ENCODE results near the gene PRSS16. TPM values are rescaled to one million over a fixed set of nuclear protein-coding genes. Genes with fewer than 3 reads are reported as not detected.
A peak's percentile ranks its signal among the peaks of the same experiment; 100 is the strongest.

The PRSS16 gene
- total RNA-seq, 2 experiments from 2014 or later = 1.1 to 1.5 TPM

GRCh38 chr6:27228963-27229477 lies 18.5 kb upstream of the PRSS16 start:
- no peaks in the 10 kb centered on the region for H3K4me1 Mint-ChIP-seq
- POLR2A ChIA-PET = no interaction called here
- peaks cover 4% of the 10 kb centered on the region for H3K9me3 Mint-ChIP-seq
- peaks cover 53% of the 10 kb centered on the region for H3K27me3 Mint-ChIP-seq
- no peak for DNase-seq
- CTCF ChIA-PET = no interaction called here
- no peak overlapping the region for H3K27ac Mint-ChIP-seq
- no peak overlapping the region for H3K4me3 Mint-ChIP-seq
- H3K36me3 Mint-ChIP-seq (ENCODE audit: low read depth) = no peaks in the 10 kb centered on the region

GRCh38 chr6:27230758-27231111 lies 16.8 kb upstream of the PRSS16 start:
- H3K4me3 Mint-ChIP-seq = no peak overlapping the region
- H3K27ac Mint-ChIP-seq = no peak overlapping the region
- DNase-seq = no peak
- ChIA-PET CTCF (no interaction called here), POLR2A (no interaction called here)
- no peaks in the 10 kb centered on the region for H3K36me3 Mint-ChIP-seq (ENCODE audit: low read depth)
- peaks cover 4% of the 10 kb centered on the region for H3K9me3 Mint-ChIP-seq
- peaks cover 6% of the 10 kb centered on the region for H3K4me1 Mint-ChIP-seq
- H3K27me3 Mint-ChIP-seq = peaks cover 52% of the 10 kb centered on the region

- Mint-ChIP-seq H3K27me3 (peaks cover 64% of the 10 kb centered on the region), H3K4me3 (peak overlapping the region; percentile 12), H3K4me1 (peaks cover 31% of the 10 kb centered on the region), H3K9me3 (peaks cover 8% of the 10 kb centered on the region), H3K36me3 (ENCODE audit: low read depth) (peaks cover 5% of the 10 kb centered on the region), H3K27ac (no peak overlapping the region)
- POLR2A ChIA-PET = no interaction called here
- no peak for DNase-seq
- CTCF ChIA-PET = interaction anchor here (0.6 to 1.1 kb wide), 2 partner anchors 57 to 1604 kb away, joined by 3 to 5 read pairs; no protein-coding TSS in a partner anchor
Measured at GRCh38 chr6:27234576-27234975, 12.9 kb upstream of the PRSS16 start.

GRCh38 chr6:27237089-27237803 lies 10.3 kb upstream of the PRSS16 start:
- peak; percentile 28 for DNase-seq
- peaks cover 59% of the 10 kb centered on the region for H3K27me3 Mint-ChIP-seq
- ChIA-PET POLR2A (no interaction called here), CTCF (interaction anchor here (0.6 to 1.9 kb wide), 5 partner anchors 14 to 441 kb away, joined by 3 to 5 read pairs (median 4); no protein-coding TSS in a partner anchor)
- H3K4me3 Mint-ChIP-seq = peak overlapping the region; percentile 58
- peaks cover 7% of the 10 kb centered on the region for H3K9me3 Mint-ChIP-seq
- peaks cover 31% of the 10 kb centered on the region for H3K4me1 Mint-ChIP-seq
- H3K36me3 Mint-ChIP-seq (ENCODE audit: low read depth) = peaks cover 5% of the 10 kb centered on the region
- H3K27ac Mint-ChIP-seq = peak overlapping the region; percentile 63

- CTCF ChIA-PET = interaction anchor here (0.6 to 1.9 kb wide), 3 partner anchors 13 to 1463 kb away, joined by 3 to 5 read pairs (median 3); no protein-coding TSS in a partner anchor
- DNase-seq = no peak
- Mint-ChIP-seq H3K27ac (peak overlapping the region; percentile 42), H3K36me3 (ENCODE audit: low read depth) (peaks cover 5% of the 10 kb centered on the region), H3K4me1 (peaks cover 31% of the 10 kb centered on the region), H3K4me3 (peak overlapping the region; percentile 58), H3K27me3 (peaks cover 65% of the 10 kb centered on the region), H3K9me3 (peaks cover 3% of the 10 kb centered on the region)
- POLR2A ChIA-PET = no interaction called here
Measured at GRCh38 chr6:27238010-27238983, 9.2 kb upstream of the PRSS16 start.

GRCh38 chr6:27239258-27239657 lies 8.2 kb upstream of the PRSS16 start:
- H3K4me1 Mint-ChIP-seq = peaks cover 31% of the 10 kb centered on the region
- H3K36me3 Mint-ChIP-seq (ENCODE audit: low read depth) = peaks cover 5% of the 10 kb centered on the region
- H3K9me3 Mint-ChIP-seq = peaks cover 3% of the 10 kb centered on the region
- H3K27ac Mint-ChIP-seq = no peak overlapping the region
- ChIA-PET POLR2A (no interaction called here), CTCF (interaction anchor here (0.6 to 1.9 kb wide), 2 partner anchors 12 to 1462 kb away, joined by 3 to 5 read pairs; no protein-coding TSS in a partner anchor)
- H3K4me3 Mint-ChIP-seq = no peak overlapping the region
- peaks cover 62% of the 10 kb centered on the region for H3K27me3 Mint-ChIP-seq
- DNase-seq = no peak

- DNase-seq = no peak
- no peak overlapping the region for H3K27ac Mint-ChIP-seq
- H3K36me3 Mint-ChIP-seq (ENCODE audit: low read depth) = peaks cover 5% of the 10 kb centered on the region
- peaks cover 51% of the 10 kb centered on the region for H3K27me3 Mint-ChIP-seq
- ChIA-PET POLR2A (no interaction called here), CTCF (no interaction called here)
- H3K9me3 Mint-ChIP-seq = peaks cover 3% of the 10 kb centered on the region
- H3K4me1 Mint-ChIP-seq = peaks cover 22% of the 10 kb centered on the region
- no peak overlapping the region for H3K4me3 Mint-ChIP-seq
Measured at GRCh38 chr6:27241443-27241842, 6.1 kb upstream of the PRSS16 start.

GRCh38 chr6:27242589-27243265 lies 4.8 kb upstream of the PRSS16 start:
- no peak overlapping the region for H3K4me3 Mint-ChIP-seq
- H3K36me3 Mint-ChIP-seq (ENCODE audit: low read depth) = peaks cover 3% of the 10 kb centered on the region
- peaks cover 39% of the 10 kb centered on the region for H3K27me3 Mint-ChIP-seq
- ChIA-PET CTCF (no interaction called here), POLR2A (no interaction called here)
- H3K9me3 Mint-ChIP-seq = peaks cover 3% of the 10 kb centered on the region
- H3K27ac Mint-ChIP-seq = no peak overlapping the region
- peaks cover 12% of the 10 kb centered on the region for H3K4me1 Mint-ChIP-seq
- DNase-seq = no peak

GRCh38 chr6:27248783-27249182 lies 1.3 kb downstream of the PRSS16 start:
- Mint-ChIP-seq H3K4me1 (peaks cover 17% of the 10 kb centered on the region), H3K27ac (no peak overlapping the region), H3K4me3 (no peak overlapping the region), H3K9me3 (no peaks in the 10 kb centered on the region), H3K27me3 (peaks cover 40% of the 10 kb centered on the region), H3K36me3 (ENCODE audit: low read depth) (no peaks in the 10 kb centered on the region)
- CTCF ChIA-PET = interaction anchor here (0.6 to 0.7 kb wide), 3 partner anchors 71 to 1534 kb away, joined by 3 to 5 read pairs (median 3); no protein-coding TSS in a partner anchor
- POLR2A ChIA-PET = no interaction called here
- DNase-seq = no peak

GRCh38 chr6:27250277-27251111 lies 3.0 kb downstream of the PRSS16 start:
- peaks cover 51% of the 10 kb centered on the region for H3K27me3 Mint-ChIP-seq
- peak overlapping the region; percentile 75 for H3K27ac Mint-ChIP-seq
- no peaks in the 10 kb centered on the region for H3K9me3 Mint-ChIP-seq
- peaks cover 17% of the 10 kb centered on the region for H3K4me1 Mint-ChIP-seq
- DNase-seq = peak; percentile 29
- H3K36me3 Mint-ChIP-seq (ENCODE audit: low read depth) = no peaks in the 10 kb centered on the region
- CTCF ChIA-PET = no interaction called here
- POLR2A ChIA-PET = no interaction called here
- peak overlapping the region; percentile 79 for H3K4me3 Mint-ChIP-seq

GRCh38 chr6:27251112-27251605 lies 3.7 kb downstream of the PRSS16 start:
- Mint-ChIP-seq H3K9me3 (no peaks in the 10 kb centered on the region), H3K27ac (peak overlapping the region; percentile 75), H3K36me3 (ENCODE audit: low read depth) (no peaks in the 10 kb centered on the region), H3K27me3 (peaks cover 57% of the 10 kb centered on the region), H3K4me1 (peaks cover 17% of the 10 kb centered on the region), H3K4me3 (peak overlapping the region; percentile 79)
- peak; percentile 61 for DNase-seq
- ChIA-PET CTCF (interaction anchor here (0.5 to 1.2 kb wide), 7 partner anchors 13 to 124 kb away, joined by 3 to 5 read pairs (median 3); no protein-coding TSS in a partner anchor), POLR2A (no interaction called here)
